ENCODE data around the gene KCTD11. TPM values are rescaled to one million over a fixed set of nuclear protein-coding genes. Genes with fewer than 3 reads are reported as not detected.

The KCTD11 gene
- total RNA-seq, 1 donor from 2014 or later, result 24.2 TPM

DNA sequence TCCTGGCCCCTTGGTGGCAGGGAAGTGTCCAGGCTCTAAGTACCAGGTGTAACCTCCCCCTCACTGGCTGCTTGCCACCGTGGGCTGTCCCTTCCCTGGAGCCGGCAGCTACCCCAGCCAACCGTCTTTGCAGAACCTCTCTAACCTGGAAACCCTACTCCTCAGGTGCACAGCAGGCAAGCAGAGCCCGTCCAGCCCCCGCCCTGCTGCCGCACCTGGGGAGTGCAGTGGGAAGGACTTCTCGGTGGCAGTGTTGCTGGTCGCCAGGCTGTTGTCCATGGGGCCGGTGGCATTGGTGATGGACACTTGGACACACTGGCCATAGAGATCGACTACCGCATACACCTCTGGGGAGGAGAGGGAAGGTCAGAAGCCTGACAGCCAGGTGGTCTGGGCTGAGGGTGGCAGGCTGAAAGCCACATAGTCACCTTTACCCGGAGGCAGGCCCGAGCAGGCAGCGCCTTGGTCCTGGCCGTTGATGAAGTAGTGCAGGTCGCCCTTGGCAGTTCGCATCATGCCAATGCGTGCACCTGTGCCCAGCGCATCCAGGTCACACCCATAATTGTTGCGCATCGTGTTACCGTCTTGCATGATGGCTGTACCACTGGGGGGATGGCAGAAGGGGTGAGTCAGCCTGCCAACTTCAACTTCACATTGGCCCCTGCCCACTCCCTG is 29.3 kb upstream of the KCTD11 start:
- DNase-seq (ENCODE audit: low read depth) (no peak), FAIRE-seq (peak; percentile 55)
- Histone ChIP-seq H3K36me3 (ENCODE audit: control insufficient read depth, insufficient read depth, low read length) (peaks cover 48% of the 10 kb centered on the region), H3K4me3 (ENCODE audit: low read depth, low read length) (no peak overlapping the region), H3K27me3 (ENCODE audit: control insufficient read depth, insufficient read depth, low read length) (no peaks in the 10 kb centered on the region)
- TF ChIP-seq, protein P1, sequence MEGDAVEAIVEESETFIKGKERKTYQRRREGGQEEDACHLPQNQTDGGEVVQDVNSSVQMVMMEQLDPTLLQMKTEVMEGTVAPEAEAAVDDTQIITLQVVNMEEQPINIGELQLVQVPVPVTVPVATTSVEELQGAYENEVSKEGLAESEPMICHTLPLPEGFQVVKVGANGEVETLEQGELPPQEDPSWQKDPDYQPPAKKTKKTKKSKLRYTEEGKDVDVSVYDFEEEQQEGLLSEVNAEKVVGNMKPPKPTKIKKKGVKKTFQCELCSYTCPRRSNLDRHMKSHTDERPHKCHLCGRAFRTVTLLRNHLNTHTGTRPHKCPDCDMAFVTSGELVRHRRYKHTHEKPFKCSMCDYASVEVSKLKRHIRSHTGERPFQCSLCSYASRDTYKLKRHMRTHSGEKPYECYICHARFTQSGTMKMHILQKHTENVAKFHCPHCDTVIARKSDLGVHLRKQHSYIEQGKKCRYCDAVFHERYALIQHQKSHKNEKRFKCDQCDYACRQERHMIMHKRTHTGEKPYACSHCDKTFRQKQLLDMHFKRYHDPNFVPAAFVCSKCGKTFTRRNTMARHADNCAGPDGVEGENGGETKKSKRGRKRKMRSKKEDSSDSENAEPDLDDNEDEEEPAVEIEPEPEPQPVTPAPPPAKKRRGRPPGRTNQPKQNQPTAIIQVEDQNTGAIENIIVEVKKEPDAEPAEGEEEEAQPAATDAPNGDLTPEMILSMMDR (IDR thresholded peaks at IDR 0.05; ENCODE audit: insufficient read depth, low read length, severe bottlenecking), result no peak

DNA sequence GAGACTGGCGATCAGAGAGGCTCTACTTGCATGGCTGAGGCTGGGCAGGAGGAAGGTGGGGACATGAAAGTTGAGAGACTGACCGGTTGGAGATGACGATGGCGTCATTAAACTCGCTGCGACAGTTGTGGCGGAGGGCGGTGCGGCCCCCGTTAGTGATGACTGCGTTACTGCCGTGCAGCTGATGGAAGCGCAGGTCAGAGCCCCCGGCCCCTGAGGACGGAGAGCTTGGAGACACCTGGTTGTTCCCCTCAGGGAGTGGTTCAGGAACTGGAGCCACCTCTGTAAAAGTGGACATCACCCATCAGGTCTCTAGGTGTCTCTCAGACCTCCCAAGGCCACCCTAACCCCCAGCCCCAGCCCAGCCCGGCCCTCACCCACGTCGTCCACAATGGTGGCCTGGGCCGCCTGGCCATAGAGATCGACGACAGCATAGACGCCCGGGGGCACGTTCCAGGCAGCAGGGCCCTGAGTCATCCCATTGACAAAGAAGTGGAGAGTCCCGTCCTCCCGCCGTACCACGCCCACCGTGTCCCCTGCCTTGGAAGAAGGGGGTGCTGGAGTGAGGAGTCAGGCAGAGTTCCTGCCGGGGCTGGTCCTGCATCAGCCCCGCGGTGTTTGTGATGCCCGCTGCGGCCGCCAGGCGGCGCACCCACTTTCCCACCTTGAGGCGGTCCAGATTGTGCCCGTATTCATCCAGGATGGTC is 28.1 kb upstream of the KCTD11 start:
- peaks cover 44% of the 10 kb centered on the region for H3K36me3 ChIP-seq (ENCODE audit: control insufficient read depth, insufficient read depth, low read length)
- DNase-seq (ENCODE audit: low read depth) (peak; percentile 30), FAIRE-seq (no peak)
- TF ChIP-seq, protein P1 (IDR thresholded peaks at IDR 0.05; ENCODE audit: insufficient read depth, low read length, severe bottlenecking), result peak; percentile 97
- no peak overlapping the region for H3K4me3 ChIP-seq (ENCODE audit: low read depth, low read length)
- no peaks in the 10 kb centered on the region for H3K27me3 ChIP-seq (ENCODE audit: control insufficient read depth, insufficient read depth, low read length)

DNA sequence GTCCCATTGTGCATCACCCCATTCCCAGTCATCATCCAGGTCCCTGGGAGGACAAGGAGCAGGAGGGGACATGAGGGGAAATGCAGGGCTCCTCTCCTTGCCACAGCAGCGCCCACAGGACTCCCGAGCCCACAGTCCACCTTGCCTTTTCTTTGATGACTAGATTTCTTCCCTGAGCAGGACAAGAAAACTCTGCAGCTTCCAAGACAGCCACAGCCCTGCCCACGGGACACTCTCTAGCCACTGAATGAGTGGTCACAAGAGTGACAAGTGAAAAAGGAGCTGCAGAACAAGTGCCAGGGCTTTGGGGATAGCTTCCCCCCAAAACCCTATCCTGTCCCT is 27.6 kb upstream of the KCTD11 start:
- Histone ChIP-seq H3K36me3 (ENCODE audit: control insufficient read depth, insufficient read depth, low read length) (peaks cover 44% of the 10 kb centered on the region), H3K27me3 (ENCODE audit: control insufficient read depth, insufficient read depth, low read length) (no peaks in the 10 kb centered on the region), H3K4me3 (ENCODE audit: low read depth, low read length) (no peak overlapping the region)
- no peak for FAIRE-seq
- TF ChIP-seq, protein P1 (IDR thresholded peaks at IDR 0.05; ENCODE audit: insufficient read depth, low read length, severe bottlenecking), result no peak
- DNase-seq (ENCODE audit: low read depth), result no peak

DNA sequence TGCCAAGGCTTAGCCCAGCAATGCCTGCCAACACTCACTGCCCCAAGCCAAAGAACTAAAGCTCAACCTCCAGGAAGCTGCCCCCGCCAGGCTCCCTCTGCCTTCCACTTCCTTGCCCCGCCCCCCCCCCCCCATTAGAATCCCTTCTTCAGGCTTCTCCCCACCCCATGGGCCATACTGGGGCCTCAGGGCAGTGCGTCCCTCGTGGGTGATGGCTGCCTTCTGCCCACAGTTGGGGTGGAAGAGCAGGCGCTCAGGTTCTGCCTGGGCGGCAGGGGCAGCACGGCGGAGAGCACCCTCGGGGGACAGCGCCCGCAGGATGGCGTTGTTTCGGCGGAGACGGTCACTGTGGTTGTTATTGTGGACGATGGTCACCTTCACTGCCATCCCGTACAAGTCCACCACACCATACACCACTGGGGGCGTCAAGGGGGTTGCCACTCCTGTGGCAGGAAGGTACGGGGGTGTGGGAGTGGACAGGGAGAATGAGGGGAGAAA is 26.9 kb upstream of the KCTD11 start:
- FAIRE-seq, result no peak
- H3K27me3 ChIP-seq (ENCODE audit: control insufficient read depth, insufficient read depth, low read length), result no peaks in the 10 kb centered on the region
- TF ChIP-seq, protein P1 (IDR thresholded peaks at IDR 0.05; ENCODE audit: insufficient read depth, low read length, severe bottlenecking), result no peak
- H3K36me3 ChIP-seq (ENCODE audit: control insufficient read depth, insufficient read depth, low read length), result peaks cover 44% of the 10 kb centered on the region
- no peak for DNase-seq (ENCODE audit: low read depth)
- no peak overlapping the region for H3K4me3 ChIP-seq (ENCODE audit: low read depth, low read length)

DNA sequence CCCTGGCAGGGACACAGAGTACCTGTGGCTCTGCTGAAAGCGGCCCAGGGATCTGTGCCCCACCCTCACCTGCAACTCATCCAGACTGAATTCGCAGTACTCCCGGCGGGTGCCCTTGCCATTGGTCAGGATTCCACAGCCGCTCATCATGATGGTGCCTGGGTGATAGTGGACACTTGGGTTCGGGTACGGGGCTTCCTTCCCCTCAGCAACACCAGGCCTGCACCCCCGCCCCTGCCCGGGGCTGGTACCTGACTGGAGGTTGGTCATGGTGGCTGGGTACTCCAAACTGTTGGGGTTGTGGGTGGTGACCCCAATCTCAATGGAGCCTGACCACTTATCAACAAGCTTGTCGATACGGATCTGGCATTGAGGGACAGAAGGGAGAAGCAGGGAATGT is 25.8 kb upstream of the KCTD11 start:
- DNase-seq (ENCODE audit: low read depth) (no peak), FAIRE-seq (no peak)
- TF ChIP-seq, protein P1 (IDR thresholded peaks at IDR 0.05; ENCODE audit: insufficient read depth, low read length, severe bottlenecking), result no peak
- Histone ChIP-seq H3K4me3 (ENCODE audit: low read depth, low read length) (no peak overlapping the region), H3K27me3 (ENCODE audit: control insufficient read depth, insufficient read depth, low read length) (no peaks in the 10 kb centered on the region), H3K36me3 (ENCODE audit: control insufficient read depth, insufficient read depth, low read length) (peaks cover 39% of the 10 kb centered on the region)
